GM23248 (cell line): ENCODE measurements around the gene FBXO39. TPM values are rescaled to one million over a fixed set of nuclear protein-coding genes. Genes with fewer than 3 reads are reported as not detected.

ENCODE experiments used
- DNase-seq: peaks from one replicate; pipeline ENCODE4 v3.0.0-alpha.2; 2015
- H2AFZ ChIP-seq: fragments of 200-600 bp; sonication (generic); 2 replicates; pipeline ENCODE4 v1.6.1; 2016; ENCODE audit warnings: antibody characterized with exemption
- H3F3A ChIP-seq: fragments of 200-600 bp; sonication (generic); 2 replicates; pipeline ENCODE4 v1.6.1; 2016; ENCODE audit warnings: mild to moderate bottlenecking, antibody characterized with exemption, mixed run types; ENCODE audit not compliant: insufficient read depth
- H3K27ac ChIP-seq: fragments of 200-600 bp; sonication (generic); 2 replicates; pipeline ENCODE4 v1.5.1; 2016; ENCODE audit warnings: mild to moderate bottlenecking
- H3K27me3 ChIP-seq: fragments of 200-600 bp; sonication (generic); replicated peaks from 2 replicates; pipeline ENCODE4 v1.6.1; 2016; ENCODE audit warnings: mild to moderate bottlenecking; ENCODE audit not compliant: insufficient read depth
- H3K36me3 ChIP-seq: fragments of 200-600 bp; sonication (generic); 2 replicates; pipeline ENCODE4 v1.6.1; 2016; ENCODE audit warnings: low read depth, mild to moderate bottlenecking
- H3K4me1 ChIP-seq: fragments of 200-600 bp; sonication (generic); 2 replicates; pipeline ENCODE4 v1.6.1; 2016; ENCODE audit warnings: mild to moderate bottlenecking; ENCODE audit not compliant: insufficient read depth
- H3K4me2 ChIP-seq: fragments of 200-600 bp; sonication (generic); one replicate; pipeline ENCODE4 v1.6.1; 2016; ENCODE audit warnings: mild to moderate bottlenecking; ENCODE audit not compliant: unreplicated experiment
- H3K4me3 ChIP-seq: fragments of 200-600 bp; sonication (generic); 2 replicates; pipeline ENCODE4 v1.5.1; 2016; ENCODE audit warnings: mild to moderate bottlenecking
- H3K79me2 ChIP-seq: fragments of 200-600 bp; sonication (generic); 2 replicates; pipeline ENCODE4 v1.6.1; 2016; ENCODE audit warnings: mild to moderate bottlenecking; ENCODE audit not compliant: insufficient read depth
- H3K9ac ChIP-seq: fragments of 200-600 bp; sonication (generic); 2 replicates; pipeline ENCODE4 v1.6.1; 2016; ENCODE audit warnings: mild to moderate bottlenecking
- H3K9me2 ChIP-seq: fragments of 200-600 bp; sonication (generic); 2 replicates; pipeline ENCODE4 v1.6.1; 2016; ENCODE audit warnings: mixed run types, mild to moderate bottlenecking, moderate library complexity; ENCODE audit not compliant: insufficient read depth
- H3K9me3 ChIP-seq: fragments of 200-600 bp; sonication (generic); one replicate; pipeline ENCODE4 v1.6.1; 2017; ENCODE audit warnings: low read depth
- H4K20me1 ChIP-seq: fragments of 200-600 bp; sonication (generic); 2 replicates; pipeline ENCODE4 v1.6.0; 2016; ENCODE audit not compliant: insufficient read depth
- EZH2 ChIP-seq: fragments of 200-600 bp; sonication (generic); IDR thresholded peaks from 2 replicates; pipeline ENCODE4 v1.6.1; 2018; ENCODE audit warnings: antibody characterized with exemption, mild to moderate bottlenecking; ENCODE audit not compliant: insufficient read depth, poor library complexity, severe bottlenecking
- EZH2phosphoT487 ChIP-seq: fragments of 200-600 bp; sonication (generic); IDR thresholded peaks from 2 replicates; pipeline ENCODE4 v1.6.1; 2018; ENCODE audit warnings: antibody characterized with exemption, moderate library complexity, mild to moderate bottlenecking, low read depth; ENCODE audit not compliant: insufficient read depth
- WGBS, 2 experiments: methylation state at CpG; one replicate each; pipeline ENCODE4 v1.1.6; 2015 to 2017; ENCODE audit warnings: low lambda C conversion rate in 2 of 2, low coverage in 1 of 2; ENCODE audit errors: missing lambda C conversion rate in 2 of 2; 5-methylcytosine and 5-hydroxymethylcytosine counted together
- in situ Hi-C: fragments of 300-500 bp; cut with MboI; formaldehyde crosslinking; loops from 2 replicates; pipeline ENCODE4 v1.15.0; 2020
- polyA plus RNA-seq: library from polyadenylated mRNA; unstranded; fragments of >200 nt; fragmentation: Nextera tagmentation; extraction: Ambion mirVana; gene quantifications from 2 replicates; pipeline ENCODE4 v1.2.1, GENCODE V29; 2016
- total RNA-seq: library from RNA; depleted of rRNA; stranded (reverse); fragments of >200 nt; shearing (Covaris generic); gene quantifications from 2 replicates; pipeline ENCODE4 v1.2.3, GENCODE V29; 2014

FBXO39 gene
- total and polyA plus RNA-seq, 2 experiments from 2014 or later = 1.1 TPM; not detected in 1

DNA sequence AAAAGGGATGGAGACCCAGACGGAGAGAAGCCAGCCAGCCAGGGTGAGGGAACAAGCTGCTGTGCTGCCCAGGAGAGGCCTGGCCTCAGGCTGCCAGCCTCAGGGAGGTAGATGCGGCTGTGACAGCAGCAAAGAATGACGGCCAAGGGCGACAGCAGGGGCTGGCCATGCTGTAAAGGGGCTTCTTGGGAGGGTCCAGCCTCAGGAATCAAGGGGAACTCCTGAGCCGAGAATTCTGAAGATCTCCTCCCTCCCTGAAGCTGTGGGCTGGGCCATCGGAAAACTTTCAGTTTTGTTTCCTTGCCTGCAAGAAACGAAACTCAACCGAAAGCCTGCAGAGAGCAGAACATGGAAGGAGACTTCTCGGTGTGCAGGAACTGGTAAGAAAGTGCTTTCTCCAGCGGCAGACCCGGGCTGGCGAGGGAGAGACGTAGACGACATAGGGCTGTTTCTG, 20.3 kb upstream of the FBXO39 start, which contains the start of gene XAF1:
XAF1 (plus strand) TSS at position 316 of the 454 bp plus-strand sequence; CDS start at position 349, 33 bp downstream.
- in situ Hi-C loops = no loop called here
- H2AFZ ChIP-seq = peak within 1 kb of the TSS; percentile 85
- H3K79me2 ChIP-seq = peaks cover 24% of the 10 kb centered on the region
- H3K9ac ChIP-seq = peak within 1 kb of the TSS; percentile 93
- TF ChIP-seq EZH2 = no peak
- TF ChIP-seq EZH2phosphoT487 = no peak
- no peaks in the 10 kb centered on the region for H4K20me1 ChIP-seq
- WGBS, 2 experiments = 1 to 3% methylated on average over 14 of the region's 14 CpGs
- H3K9me3 ChIP-seq = no peaks in the 10 kb centered on the region
- H3K27ac ChIP-seq = peak within 1 kb of the TSS; percentile 92
- peaks cover 33% of the 10 kb centered on the region for H3K4me1 ChIP-seq
- H3K27me3 ChIP-seq = no peaks in the 10 kb centered on the region
- peaks cover 35% of the 10 kb centered on the region for H3F3A ChIP-seq
- peak; percentile 79 for DNase-seq
- H3K9me2 ChIP-seq = no peaks in the 10 kb centered on the region
- H3K4me2 ChIP-seq = peak within 1 kb of the TSS; percentile 94
- 0 out of 2 replicates have a peak, but pooled peaks cover 4% of the 10 kb centered on the region for H3K36me3 ChIP-seq
- H3K4me3 ChIP-seq = peak within 1 kb of the TSS; percentile 84

DNA sequence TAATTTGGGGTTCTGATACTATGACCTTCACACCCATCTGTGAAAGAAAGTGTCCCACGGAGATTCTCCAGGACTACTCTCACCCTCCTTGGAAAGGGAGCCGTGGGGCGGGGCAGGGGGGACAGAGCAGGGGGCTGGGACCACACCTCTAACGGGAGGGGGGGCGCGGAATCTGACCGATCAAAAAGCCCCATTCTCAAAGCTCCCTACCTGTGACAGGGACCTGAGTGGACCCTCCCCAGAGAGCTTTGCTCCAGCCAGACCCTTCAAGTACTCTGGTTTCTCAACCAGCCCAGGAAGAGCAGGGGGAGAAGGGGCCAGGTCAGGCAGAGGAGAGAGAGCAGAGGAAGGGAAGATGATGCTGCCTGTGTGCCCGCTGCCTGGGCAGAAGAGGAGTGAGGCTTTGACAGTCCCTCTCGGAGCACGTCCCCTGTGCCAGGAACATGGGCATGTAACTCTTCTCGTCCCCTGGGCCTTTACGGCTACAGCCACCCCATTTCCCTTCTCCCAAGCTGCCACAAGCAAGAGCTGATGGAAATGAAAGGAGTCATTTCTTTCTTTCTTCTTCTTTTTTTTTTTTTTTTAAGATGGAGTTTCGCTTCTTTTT, 19.5 kb upstream of the FBXO39 start:
- Histone ChIP-seq H3K27ac (peak overlapping the region; percentile 92), H3K4me2 (peak overlapping the region; percentile 94), H3K4me3 (peak overlapping the region; percentile 84), H3K9ac (peak overlapping the region; percentile 93), H3K36me3 (peaks cover 9% of the 10 kb centered on the region; the same call in 1 of the 2 replicates), H3K79me2 (peaks cover 24% of the 10 kb centered on the region), H3K9me3 (no peaks in the 10 kb centered on the region), H4K20me1 (no peaks in the 10 kb centered on the region), H2AFZ (peak overlapping the region; percentile 85), H3K9me2 (no peaks in the 10 kb centered on the region), H3K27me3 (no peaks in the 10 kb centered on the region), H3F3A (peaks cover 33% of the 10 kb centered on the region), H3K4me1 (peaks cover 33% of the 10 kb centered on the region)
- TF ChIP-seq EZH2 (no peak), EZH2phosphoT487 (no peak)
- WGBS, 2 experiments = 19 to 21% methylated on average over 11 to 13 of the region's 13 CpGs
- in situ Hi-C loops = no loop called here
- peak; percentile 42 for DNase-seq

DNA sequence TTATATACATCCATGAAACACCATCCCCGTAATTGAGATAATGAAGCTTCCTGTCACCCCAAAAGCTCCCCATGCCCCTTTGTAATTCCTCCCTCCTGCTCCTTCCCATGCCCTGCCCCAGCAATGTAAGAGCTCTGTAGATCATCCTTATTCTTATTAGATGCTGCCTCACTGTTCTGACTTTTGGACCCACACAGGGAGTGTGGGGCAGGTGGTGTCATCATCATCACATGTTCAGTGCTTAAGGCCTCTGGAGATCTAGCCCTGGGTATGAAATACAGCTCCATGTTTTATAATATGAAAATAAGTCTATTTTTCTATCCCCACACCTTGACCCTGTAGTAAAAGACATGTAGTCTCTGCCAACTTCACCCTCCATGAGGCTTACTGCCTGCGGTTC, 18.3 kb upstream of the FBXO39 start:
- peaks cover 24% of the 10 kb centered on the region for H3F3A ChIP-seq
- no peak overlapping the region for H3K4me2 ChIP-seq
- H3K36me3 ChIP-seq = peaks cover 12% of the 10 kb centered on the region; the same call in 1 of the 2 replicates
- 77 to 89% methylated on average over 2 of the region's 2 CpGs for WGBS, 2 experiments
- DNase-seq = no peak
- no peak overlapping the region for H3K9ac ChIP-seq
- H3K4me3 ChIP-seq = no peak overlapping the region
- H3K79me2 ChIP-seq = peaks cover 24% of the 10 kb centered on the region
- H3K27ac ChIP-seq = no peak overlapping the region
- H3K9me2 ChIP-seq = no peaks in the 10 kb centered on the region
- no peak for TF ChIP-seq EZH2phosphoT487
- no peak overlapping the region for H2AFZ ChIP-seq
- no peaks in the 10 kb centered on the region for H3K27me3 ChIP-seq
- no peaks in the 10 kb centered on the region for H4K20me1 ChIP-seq
- peaks cover 24% of the 10 kb centered on the region for H3K4me1 ChIP-seq
- in situ Hi-C loops = no loop called here
- no peaks in the 10 kb centered on the region for H3K9me3 ChIP-seq

DNA sequence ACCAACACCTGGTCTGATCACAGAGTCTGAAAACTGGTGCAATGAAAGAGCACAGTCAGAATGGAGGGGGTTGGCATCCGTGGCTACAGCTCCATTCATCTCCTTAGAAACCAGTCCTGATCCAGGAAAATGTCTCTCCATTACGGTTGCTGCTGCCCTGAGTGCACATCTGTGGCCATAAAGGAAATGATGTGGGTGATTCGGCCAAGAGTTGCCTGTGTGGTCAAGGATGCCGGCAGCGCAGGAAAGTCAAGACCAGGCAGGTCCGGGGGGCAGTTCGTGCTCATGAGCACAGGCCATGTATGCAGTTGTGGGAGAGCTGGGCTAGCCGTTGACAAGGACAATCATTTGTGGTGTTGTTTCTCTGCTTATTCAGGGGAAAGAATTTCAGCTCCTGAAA, 14.2 kb upstream of the FBXO39 start:
- no peaks in the 10 kb centered on the region for H3K9me3 ChIP-seq

More for the DNA sequence above, 14.2 kb upstream of the FBXO39 start:
- no peak overlapping the region for H3K9ac ChIP-seq
- no peaks in the 10 kb centered on the region for H3K4me1 ChIP-seq
- TF ChIP-seq EZH2 = no peak
- no peak for TF ChIP-seq EZH2phosphoT487
- no peaks in the 10 kb centered on the region for H3F3A ChIP-seq
- no peak overlapping the region for H3K4me2 ChIP-seq
- H4K20me1 ChIP-seq = no peaks in the 10 kb centered on the region
- in situ Hi-C loops = no loop called here
- H3K79me2 ChIP-seq = peaks cover 13% of the 10 kb centered on the region
- H3K27ac ChIP-seq = no peak overlapping the region
- H2AFZ ChIP-seq = no peak overlapping the region
- peaks cover 34% of the 10 kb centered on the region for H3K36me3 ChIP-seq
- no peak for DNase-seq
- no peak overlapping the region for H3K4me3 ChIP-seq
- H3K27me3 ChIP-seq = no peaks in the 10 kb centered on the region
- WGBS, 2 experiments = 76 to 82% methylated on average over 8 of the region's 8 CpGs
- no peaks in the 10 kb centered on the region for H3K9me2 ChIP-seq
